Measurements from ENCODE around the gene DLG2.
"Not testable (repeated sequence)": the region's sequence is repeated elsewhere in the genome, so short reads cannot be mapped to it uniquely, and the experiment has no call there.

Gene DLG2

DNA sequence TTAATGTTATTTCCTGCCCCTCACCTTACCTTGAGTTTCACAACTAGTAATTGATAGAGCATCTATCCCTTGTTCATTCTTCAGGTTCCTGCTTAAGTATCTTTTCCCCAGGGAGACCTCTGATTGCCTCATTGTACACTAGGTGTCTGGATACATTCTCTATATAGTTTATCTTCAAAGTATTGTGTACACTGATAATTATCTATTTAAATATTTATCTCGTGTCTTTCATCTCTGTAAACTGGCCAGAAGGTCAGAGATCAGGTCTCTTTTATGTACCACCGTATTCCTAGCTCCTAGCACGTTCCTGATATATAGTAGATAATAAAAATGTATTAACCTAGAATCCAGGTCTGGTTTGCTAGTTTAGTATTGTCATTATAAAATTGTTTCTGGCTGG lies 7.6 kb upstream of the DLG2 start:
- no peak for DNase-seq

DNA sequence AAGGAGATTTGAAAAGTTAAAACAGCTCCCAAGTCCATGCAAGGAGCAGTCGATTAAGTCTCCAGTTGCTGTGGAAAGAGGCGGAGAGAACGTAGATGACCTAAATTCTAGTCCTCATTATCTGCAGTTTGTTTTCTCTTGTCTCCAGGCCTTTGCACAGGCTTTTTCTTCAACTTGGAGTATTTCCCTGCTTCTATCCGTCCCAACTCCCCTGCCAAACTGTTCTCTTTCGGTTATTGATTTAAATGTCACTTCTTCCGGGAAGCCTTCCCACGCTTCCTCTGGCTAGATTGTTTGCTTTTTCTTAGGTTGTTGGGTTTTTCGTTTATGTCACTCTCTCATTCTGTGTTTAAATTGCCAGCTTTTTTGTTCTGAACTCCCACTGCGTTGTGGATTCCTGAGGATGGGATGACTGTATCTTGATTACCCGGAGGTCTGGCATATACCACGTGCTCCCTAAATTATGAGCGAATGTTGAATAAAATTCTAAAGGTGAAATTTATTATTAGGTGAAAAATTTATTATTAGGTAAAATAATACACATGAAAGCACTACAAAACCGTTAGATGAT lies 1.7 kb upstream of the DLG2 start:
- DNase-seq: no peak

DNA sequence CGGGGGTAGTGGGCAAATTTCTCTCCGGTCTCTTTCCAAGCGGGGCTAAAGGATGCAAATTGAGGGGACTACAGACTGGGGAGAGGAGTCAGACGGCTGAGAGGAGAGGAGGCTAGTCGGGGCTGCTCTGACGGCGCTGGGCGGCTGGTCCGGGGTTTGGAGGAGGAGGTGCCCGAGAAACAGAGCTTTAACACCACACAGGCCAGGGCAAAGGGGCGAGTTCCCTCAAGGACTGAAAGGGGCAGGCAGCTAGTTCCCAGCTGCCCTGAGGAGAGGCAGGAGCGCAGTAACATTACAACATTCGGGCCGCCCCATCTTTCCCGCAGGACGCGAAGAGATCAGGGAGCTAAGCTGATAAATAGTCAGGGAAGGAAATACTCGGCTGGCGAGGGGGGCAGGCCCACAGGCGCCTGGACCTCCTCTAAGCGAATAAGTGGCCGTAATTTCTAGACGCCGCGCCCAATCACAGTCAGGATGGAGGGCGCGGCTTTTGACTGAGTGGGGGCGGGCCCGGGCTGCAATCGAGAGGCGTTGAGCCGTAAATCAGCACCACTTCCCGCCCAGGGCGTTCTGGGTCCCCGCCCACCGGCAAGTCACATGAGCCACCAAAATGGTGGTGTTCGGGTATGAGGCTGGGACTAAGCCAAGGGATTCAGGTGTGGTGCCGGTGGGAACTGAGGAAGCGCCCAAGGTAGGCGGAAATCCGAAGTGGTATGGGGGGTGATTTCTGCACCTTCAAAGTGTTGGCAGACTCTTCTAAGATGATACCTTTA lies 1.0 kb upstream of the DLG2 start, which contains the start of gene TMEM126B:
Gene TMEM126B (plus strand): TSS at position 596 of the 773 bp plus-strand sequence. CDS start 15 bp downstream, at position 611.
- peak; percentile 87 for DNase-seq

DNA sequence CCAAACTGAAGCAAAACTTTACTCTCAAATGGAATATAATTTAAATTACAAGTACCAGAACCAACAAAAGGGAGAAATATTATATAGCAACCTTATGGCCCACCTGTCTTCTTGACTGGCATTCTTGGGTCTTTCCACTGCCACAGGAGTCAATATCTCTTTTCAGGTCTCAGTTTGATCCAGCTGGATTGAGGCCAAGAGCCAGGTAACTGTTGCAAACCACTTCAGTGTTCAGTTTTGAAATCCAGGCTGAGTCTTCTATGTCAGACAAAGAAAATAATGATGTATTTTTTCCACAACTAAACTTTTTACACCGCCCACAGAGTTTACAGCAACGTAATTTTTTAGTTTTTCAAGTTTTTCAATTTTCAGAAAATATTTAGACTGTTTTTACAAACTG lies 648 bp downstream of the DLG2 start:
- DNase-seq: no peak

DNA sequence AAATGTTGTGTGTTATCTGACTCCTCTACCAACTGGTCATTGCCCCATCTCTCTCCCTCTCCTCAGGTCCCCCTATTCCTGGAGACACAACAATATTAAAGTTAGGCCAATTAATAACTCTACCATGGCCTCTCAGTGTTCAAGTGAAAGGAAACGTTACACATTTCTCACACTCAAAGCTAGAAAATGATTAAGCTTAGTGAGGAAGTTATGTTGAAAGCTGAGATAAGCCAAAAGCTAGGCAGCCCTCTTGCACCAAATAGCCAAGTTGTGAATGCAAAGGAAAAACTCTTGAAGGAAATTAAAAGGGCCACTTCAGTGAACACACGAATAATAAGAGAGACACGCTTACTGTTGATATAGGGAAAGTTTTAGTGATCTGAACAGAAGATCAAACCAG lies 6.9 kb downstream of the DLG2 start:
- no peak for DNase-seq

DNA sequence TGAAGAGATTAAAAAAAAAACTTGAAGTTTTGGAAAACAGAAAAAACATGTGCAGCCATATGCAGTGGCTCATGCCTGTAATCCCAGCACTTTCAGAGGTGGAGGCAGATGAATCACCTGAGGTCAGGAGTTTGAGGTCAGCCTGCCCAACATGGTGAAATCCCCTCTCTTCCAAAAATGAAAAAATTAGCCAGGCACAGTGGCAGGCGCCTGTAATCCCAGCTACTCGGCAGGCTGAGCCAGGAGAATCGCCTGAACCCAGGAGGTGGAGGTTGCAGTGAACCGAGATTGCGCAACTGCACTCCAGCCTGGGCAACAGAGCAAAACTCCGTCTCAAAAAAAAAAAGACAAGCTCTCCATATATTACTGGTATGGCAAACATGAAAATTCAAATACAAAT lies 7.6 kb downstream of the DLG2 start:
- DNase-seq: no peak

DNA sequence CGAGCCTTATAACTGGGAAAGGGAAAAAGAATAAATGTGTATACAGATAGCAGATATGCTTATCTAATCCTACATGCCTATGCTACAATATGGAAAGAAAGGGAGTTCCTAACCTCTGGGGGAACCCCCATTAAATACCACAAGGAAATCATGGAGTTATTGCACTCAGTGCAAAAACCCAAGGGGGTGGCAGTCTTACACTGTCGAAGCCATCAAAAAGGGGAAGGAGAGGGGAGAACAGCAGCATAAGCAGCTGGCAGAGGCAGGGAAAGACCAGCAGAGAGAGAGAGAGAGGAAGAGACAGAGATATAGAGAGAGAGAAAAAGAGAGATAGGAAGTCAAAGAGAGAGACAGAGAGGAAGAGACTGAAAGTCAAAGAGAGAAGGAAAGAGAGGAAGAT lies 15.5 kb downstream of the DLG2 start:
- not testable (repeated sequence) for DNase-seq

DNA sequence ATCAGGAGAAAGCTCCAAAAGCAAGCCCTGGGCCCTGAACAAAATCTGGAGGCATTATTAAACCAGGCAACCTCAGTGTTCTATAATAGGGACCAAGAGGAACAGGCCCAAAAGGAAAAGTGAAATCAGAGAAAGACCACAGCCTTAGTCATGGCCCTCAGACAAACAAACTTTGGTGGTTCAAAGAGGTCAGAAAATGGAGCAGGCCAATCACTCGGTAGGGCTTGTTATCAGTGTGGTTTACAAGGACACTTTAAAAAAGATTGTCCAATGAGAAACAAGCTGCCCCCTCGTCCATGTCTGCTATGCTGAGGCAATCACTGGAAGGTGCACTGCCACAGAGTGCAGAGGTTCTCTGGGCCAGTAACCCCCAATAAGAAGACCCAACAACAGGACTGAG lies 17.9 kb downstream of the DLG2 start:
- DNase-seq: not testable (repeated sequence)

DNA sequence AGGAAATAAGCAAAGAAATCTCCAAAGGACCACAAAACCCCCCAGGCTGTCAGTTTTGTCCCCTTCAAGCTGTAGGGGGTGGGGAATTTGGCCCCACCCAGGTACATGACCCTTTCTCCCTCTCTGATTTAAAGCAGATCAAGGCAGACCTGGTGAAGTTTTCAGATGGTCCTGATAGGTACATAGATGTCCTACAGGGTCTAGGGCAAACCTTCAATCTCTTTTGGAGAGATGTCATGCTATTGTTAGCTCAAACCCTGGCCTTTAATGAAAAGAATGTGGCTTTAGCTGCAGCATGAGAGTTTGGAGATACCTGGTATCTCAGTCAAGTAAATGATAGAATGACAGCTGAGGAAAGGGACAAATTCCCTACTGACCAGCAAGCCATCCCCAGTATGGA lies 18.5 kb downstream of the DLG2 start:
- DNase-seq: not testable (repeated sequence)

DNA sequence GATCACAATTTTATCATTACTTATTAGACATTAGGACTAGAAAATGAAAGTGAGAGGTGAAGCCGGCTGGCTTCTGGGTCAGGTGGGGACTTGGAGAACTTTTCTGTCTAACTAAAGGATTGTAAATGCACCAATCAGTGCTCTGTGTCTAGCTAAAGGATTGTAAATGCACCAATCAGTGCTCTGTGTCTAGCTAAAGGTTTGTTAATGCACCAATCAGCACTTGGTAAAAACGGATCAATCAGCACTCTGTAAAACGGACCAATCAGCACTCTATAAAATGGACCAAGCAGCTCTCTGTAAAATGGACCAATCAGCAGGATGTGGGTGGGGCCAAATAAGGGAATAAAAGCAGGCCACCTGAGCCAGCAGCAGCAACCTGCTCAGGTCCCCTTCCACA lies 20.9 kb downstream of the DLG2 start:
- not testable (repeated sequence) for DNase-seq

DNA sequence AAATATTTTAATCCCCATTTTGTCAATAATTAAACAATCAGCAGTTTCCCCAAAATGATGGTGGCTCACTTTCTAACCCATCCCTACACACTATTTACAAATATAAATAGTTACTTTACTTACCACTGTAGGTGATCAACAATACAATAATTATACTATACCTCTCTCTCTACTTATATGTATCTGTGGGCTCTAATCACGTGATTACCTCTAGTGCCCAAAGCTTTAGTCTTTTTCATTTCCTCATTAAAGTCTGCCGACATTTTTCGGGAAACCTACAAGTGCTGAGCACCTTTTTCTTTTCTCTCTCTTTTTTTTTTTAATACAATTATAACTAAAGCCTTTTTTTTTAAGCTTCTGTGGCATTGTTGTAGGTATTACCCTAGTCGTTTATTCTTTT lies 23.9 kb downstream of the DLG2 start:
- DNase-seq: no peak

DNA sequence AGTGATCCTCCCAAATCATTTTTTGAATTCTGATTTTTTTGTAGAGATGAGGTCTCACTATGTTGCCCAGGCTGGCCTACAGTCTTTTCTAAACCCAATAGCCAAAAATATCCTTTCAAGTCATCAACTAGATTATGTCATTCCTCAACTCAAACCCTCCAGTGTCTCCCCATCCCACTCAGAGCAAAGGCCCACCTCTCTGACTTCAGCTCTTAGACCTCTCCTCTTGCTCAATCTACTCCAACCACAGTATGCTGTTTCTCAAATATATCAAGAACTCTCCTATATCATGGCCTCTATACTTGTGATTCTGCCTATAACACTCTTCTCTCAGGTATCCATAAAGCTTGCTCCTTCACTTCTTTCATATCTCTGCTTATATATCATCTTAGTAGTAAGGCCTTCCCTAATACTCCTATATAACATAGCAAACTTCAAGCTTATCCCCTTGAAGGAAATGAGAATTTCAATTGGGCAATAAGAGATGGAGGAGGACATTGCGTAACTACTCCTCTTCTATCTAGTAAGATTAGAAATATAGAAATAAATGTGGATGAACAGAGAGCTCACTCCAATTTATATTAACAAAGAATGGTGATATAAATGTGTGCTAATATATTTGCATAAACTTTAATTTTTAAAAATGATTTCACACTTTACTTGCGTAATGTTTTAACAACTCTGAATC lies 24.5 kb downstream of the DLG2 start:
- DNase-seq: no peak

DNA sequence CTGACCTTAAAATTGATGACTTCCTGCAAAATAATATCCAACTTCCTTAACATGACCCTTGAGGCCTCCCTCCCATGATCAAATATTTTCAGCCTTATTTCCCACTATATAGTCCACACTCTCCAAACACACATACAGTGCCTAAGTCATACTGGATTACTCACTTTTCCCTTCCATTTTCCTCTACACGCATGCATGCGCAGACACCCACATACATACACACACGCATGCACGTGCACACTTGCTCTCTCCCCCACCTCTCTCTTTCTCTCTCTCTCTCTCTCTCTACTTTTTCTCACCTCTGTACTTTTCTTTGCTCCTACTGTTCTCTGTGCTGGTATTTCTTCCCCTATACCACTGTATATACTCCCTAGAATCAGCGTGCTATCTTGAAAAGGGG lies 28.1 kb downstream of the DLG2 start:
- DNase-seq: no peak

DNA sequence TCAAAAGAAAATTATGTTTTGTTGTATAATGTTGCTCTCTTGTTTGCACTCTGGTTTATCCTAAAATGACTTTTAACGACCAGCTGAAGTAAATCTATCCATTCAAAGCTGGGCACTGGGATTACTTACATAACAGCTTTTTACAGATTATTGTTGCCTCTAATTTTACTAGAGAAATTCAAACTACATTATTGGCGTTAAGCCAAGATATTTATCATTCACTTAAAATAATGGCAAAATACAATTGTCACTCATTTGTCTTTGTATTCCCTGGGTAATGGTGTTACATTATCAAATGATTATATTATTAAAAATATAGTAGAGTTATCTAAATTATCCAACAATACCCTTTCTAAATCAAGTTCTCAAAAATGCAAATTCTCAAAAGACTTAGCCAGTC lies 30.3 kb downstream of the DLG2 start:
- DNase-seq: no peak

DNA sequence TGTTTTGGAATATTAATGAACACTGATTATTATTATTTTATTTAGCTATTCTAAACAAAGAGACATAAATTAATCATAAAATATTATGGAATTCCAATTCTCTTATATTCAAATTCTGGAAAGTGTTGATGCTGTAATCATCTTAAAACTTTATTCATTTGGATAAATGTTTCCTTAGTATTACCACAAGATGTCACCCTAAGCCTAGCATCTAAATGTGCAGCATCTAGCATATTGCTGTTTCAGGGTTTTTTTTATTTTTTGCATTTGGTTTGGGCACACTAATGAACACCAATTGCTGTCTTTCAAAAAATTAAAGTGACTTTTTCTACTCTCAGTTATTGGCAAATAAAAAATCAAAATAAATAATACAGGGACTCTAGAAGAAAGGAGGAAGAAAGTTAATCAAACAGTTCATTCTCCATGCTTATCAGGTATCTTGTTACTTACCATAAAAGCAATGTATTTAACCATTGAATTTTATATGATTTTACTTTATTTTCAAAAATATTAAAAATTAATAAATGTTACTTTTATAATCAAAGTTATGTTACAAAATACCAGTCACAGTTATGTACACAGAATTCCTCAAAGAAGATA lies 31.8 kb downstream of the DLG2 start:
- no peak for DNase-seq

DNA sequence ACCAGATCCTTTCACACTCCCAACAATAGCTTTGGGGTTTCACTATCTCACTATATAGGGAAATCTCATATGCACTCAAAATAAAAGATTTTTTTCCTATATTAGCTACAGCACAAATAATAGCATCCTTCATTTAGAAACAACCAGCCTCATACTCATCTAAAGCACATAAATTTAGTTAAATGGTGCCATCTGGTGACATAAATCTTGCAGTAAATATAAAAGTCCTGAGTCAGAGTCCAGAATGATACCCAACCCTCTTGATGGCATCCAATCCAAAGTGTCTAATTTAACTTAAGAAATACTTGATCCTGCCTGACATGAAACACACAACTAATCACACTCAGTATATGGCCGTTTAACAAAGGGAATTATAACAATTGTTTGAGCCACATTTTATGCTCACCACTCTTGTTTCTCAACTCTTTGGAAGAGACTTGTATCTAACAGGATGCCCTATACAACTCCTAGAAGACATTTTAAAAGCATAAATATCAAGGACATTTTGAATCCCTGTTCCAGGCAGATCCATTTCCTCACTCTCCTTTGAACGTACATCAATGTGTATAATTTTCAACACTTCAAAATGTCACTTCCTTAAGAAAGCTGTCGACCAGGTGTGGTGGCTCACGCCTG lies 36.2 kb downstream of the DLG2 start:
- DNase-seq: no peak

DNA sequence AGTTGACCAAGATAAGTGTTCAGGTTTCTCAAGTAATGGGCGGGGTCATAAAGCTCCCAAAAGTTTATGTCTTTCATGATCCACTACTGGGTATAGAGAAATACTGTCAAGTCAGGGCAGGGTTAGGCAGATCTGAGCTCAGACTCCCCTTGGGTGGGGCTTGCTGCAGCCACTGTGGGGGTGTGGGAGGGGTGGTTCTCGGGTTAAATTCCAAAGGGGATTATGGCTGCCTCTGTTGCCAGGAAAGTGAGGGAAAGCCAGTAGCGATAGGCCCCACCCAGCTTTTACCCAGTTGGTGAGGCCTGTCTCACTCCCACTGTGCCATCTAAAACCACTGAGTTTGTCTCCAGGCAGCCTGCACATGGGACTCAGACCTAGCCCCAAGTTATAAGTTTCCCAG lies 37.8 kb downstream of the DLG2 start:
- DNase-seq: no peak

DNA sequence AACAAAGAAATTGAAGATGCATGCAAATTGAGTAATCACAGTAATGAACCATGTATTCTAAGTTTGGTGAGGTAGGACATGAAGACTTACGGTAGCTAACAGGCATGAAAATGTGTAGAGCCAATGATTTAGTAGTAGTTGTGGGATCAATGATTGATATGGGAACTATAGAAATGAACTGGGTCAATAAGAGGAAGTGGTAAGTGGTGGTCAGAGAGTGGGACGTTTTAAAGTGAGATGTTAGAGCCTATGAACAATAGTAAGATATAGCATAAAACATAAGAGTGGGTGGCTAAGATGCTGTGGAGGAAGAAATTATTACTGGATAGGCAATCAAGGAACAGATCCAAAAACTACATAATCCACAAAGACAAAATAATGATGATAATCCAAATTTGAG lies 45.0 kb downstream of the DLG2 start:
- no peak for DNase-seq

DNA sequence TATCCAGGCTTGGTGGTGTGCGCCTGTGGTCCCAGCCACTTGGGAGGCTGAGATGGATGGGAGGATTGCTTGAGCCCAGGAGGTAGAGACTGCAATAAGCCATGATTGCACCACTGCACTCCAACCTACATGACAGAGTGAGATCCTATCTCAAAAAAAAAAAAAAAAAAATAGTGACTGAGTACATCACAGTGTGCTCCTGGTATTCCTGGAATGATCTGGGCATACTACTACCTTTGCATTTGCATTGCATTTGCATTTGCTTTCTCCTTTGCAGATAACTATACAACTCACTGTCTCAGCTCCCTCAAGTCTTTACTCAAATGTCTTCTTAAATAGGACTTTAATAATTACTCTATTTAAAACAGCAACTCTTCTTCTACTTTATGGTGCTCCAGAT lies 51.8 kb downstream of the DLG2 start:
- no peak for DNase-seq

DNA sequence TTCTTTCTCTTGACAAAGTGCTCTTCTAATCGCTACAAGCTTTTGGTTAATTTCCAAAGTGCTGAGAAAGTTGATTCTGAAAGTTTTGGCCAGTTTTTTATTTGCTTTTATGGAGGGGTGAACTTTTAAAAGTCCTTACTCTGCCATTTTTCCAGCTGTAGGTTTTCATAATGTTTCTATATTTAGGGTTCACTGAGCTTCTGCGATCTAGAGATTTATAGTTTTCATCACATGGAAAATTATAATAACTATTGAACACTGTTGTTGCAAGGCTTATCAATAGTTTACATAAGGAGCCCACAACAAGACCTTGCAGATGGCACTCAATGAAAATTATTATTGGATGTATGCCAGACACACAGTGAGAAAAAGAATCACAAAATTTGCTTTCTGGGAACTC lies 55.1 kb downstream of the DLG2 start:
- no peak for DNase-seq

DNA sequence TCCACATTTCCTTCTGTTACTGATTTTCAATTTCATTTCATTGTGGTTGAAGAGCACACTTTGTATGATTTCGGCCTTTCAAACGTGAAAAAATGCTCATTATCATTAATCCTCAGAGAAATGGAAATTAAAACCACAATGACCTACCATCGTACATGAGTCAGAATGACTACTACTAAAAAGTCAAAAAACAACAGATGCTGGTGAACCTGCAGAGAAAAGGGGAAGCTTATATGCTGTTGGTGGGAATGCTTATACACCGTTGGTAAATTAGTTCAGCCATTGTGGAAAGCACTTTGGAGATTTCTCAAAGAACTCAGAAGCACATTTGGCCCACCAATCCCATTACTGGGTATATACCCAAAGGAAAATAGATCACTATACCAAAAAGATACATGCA lies 57.6 kb downstream of the DLG2 start:
- no peak for DNase-seq

DNA sequence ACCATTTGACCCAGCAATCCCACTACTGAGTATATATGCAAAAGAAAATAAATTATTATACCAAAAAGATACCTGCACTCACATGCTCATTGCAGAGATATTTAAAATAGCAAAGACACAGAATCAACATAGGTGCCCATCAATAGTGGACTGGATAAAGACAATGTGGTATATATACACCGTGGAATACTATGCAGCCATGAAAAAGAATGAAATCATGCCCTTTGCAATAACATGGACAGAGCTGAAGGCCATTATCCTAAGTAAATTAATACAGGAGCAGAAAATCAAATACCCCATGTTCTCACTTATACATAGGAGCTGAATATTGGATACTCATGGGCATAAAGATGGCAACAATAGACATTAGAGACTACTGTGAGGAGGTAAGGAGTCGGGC lies 68.7 kb downstream of the DLG2 start:
- no peak for DNase-seq

DNA sequence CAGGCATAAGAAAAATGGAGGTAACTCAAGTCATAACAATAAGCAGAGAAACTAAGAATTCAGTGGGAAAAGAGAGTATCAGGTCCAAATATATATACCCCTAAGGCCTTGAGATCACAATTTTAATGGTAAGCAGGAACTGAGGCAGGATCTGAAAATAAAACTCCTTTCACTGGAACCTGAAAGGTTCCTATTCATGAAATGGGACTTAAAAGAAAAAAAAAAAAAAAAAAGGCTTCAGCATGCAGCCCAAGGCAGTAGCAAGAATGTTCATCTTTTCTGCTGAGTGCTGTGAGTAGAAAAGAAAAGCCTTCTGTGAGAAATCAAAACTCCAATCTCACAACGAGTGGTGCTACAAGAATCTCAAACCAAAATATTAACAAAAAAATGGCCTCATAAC lies 75.3 kb downstream of the DLG2 start:
- DNase-seq: no peak

All from T1000 (cell line).